Measurements from ENCODE around the gene ARMH4.

GRCh38 chr14:58119381-58119780 is 32.6 kb downstream of the ARMH4 start:
- TF ChIP-seq CTCF (IDR thresholded peaks at IDR 0.05) (no peak), POLR2AphosphoS5 (IDR thresholded peaks at IDR 0.05) (no peak), POLR2A (IDR thresholded peaks at IDR 0.05; ENCODE audit: low read depth) (no peak)

Measured in esophagus muscularis mucosa (tissue), 3 donors.